Neural progenitor cell (in vitro differentiated cells): ENCODE results near the gene SCAI. TPM values are rescaled to one million over a fixed set of nuclear protein-coding genes. Genes with fewer than 3 reads are reported as not detected.

ENCODE experiments used
- DNase-seq: peaks from one replicate; pipeline ENCODE4 v3.0.0-alpha.2; 2016; ENCODE audit warnings: low spot score
- H2AFZ ChIP-seq: fragments of 200-600 bp; sonication (generic); replicated peaks from 2 replicates; pipeline ENCODE4 v1.6.1; 2016; ENCODE audit warnings: antibody characterized with exemption
- H3F3A ChIP-seq: fragments of 200-600 bp; sonication (generic); 2 replicates; pipeline ENCODE4 v1.6.1; 2016; ENCODE audit warnings: antibody characterized with exemption, low read depth
- H3K27ac ChIP-seq: fragments of 200-600 bp; sonication (generic); 2 replicates; pipeline ENCODE4 v1.5.1; 2016; ENCODE audit warnings: mild to moderate bottlenecking
- H3K27me3 ChIP-seq: fragments of 200-600 bp; sonication (generic); 2 replicates; pipeline ENCODE4 v1.6.1; 2016; ENCODE audit warnings: mild to moderate bottlenecking, moderate library complexity
- H3K36me3 ChIP-seq: fragments of 200-600 bp; sonication (generic); 2 replicates; pipeline ENCODE4 v1.5.1; 2016
- H3K4me1 ChIP-seq: fragments of 200-600 bp; sonication (generic); 2 replicates; pipeline ENCODE4 v1.6.1; 2016; ENCODE audit warnings: mixed run types
- H3K4me2 ChIP-seq: fragments of 200-600 bp; sonication (generic); 2 replicates; pipeline ENCODE4 v1.6.1; 2016
- H3K4me3 ChIP-seq: fragments of 200-600 bp; sonication (generic); 2 replicates; pipeline ENCODE4 v1.5.1; 2016
- H3K79me2 ChIP-seq: fragments of 200-600 bp; sonication (generic); 2 replicates; pipeline ENCODE4 v1.6.1; 2016; ENCODE audit warnings: low read depth
- H3K9ac ChIP-seq: fragments of 200-600 bp; sonication (generic); 2 replicates; pipeline ENCODE4 v1.6.1; 2016
- H3K9me3 ChIP-seq: fragments of 200-600 bp; sonication (generic); 2 replicates; pipeline ENCODE4 v1.5.1; 2016; ENCODE audit warnings: low read depth
- H4K20me1 ChIP-seq: fragments of 200-600 bp; sonication (generic); 2 replicates; pipeline ENCODE4 v1.6.1; 2016; ENCODE audit warnings: low read depth
- H3K27ac Mint-ChIP-seq: 3 replicates; pipeline ENCODE4 v1.8.0; 2021; ENCODE audit warnings: mixed read lengths
- H3K27me3 Mint-ChIP-seq: 2 replicates; pipeline ENCODE4 v1.8.0; 2022; ENCODE audit warnings: low read depth, mild to moderate bottlenecking, inconsistent platforms, moderate library complexity, mixed read lengths; ENCODE audit not compliant: insufficient read depth
- H3K36me3 Mint-ChIP-seq: 3 replicates; pipeline ENCODE4 v1.8.0; 2021; ENCODE audit warnings: mixed read lengths
- H3K4me1 Mint-ChIP-seq: 3 replicates; pipeline ENCODE4 v1.8.0; 2021; ENCODE audit warnings: mixed read lengths
- H3K4me3 Mint-ChIP-seq: 3 replicates; pipeline ENCODE4 v1.8.0; 2021; ENCODE audit warnings: mild to moderate bottlenecking, moderate library complexity, mixed read lengths
- H3K9me3 Mint-ChIP-seq: 3 replicates; pipeline ENCODE4 v1.8.0; 2020; ENCODE audit warnings: mixed read lengths
- EZH2 ChIP-seq: fragments of 200-600 bp; sonication (generic); IDR thresholded peaks from 2 replicates; pipeline ENCODE4 v1.6.1; 2017; ENCODE audit warnings: antibody characterized with exemption, mild to moderate bottlenecking, moderate library complexity
- EZH2phosphoT487 ChIP-seq: fragments of 200-600 bp; sonication (generic); IDR thresholded peaks from 2 replicates; pipeline ENCODE4 v1.6.1; 2017; ENCODE audit warnings: antibody characterized with exemption
- total RNA-seq: library from RNA; depleted of rRNA; stranded (reverse); fragments of >200 nt; gene quantifications from 2 replicates; pipeline ENCODE4 v1.2.3, GENCODE V29; 2015; ENCODE audit warnings: low replicate concordance
- TF ChIP-seq, protein P1 (sequence below): fragments of 200-600 bp; sonication (generic); IDR thresholded peaks from 2 replicates; pipeline ENCODE4 v1.5.1; 2017; ENCODE audit warnings: antibody characterized with exemption, mild to moderate bottlenecking

The SCAI gene
- total RNA-seq, 1 donor from 2014 or later, result 30.2 TPM

DNA sequence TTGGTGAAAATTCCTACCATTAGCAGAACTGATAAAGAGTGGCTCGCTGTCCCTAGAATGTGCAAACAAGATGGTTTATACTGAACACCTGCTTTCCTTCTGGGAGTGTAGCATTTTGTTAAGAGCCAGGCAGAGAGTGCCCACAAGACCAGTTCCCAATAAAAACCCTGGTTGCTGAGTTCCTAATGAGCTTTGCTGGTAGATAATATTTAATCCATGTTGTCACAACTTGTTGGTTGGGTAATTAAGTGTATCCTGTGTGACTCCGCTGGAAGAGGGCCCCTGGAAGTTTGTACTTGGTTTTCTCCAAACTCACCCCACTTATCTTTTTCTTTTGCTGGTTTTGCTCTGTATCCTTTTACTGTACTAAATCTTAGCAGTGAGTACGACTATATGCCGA, 162.9 kb downstream of the SCAI start:
- no peak overlapping the region for H3K9ac ChIP-seq
- H3K4me2 ChIP-seq, result no peak overlapping the region
- TF ChIP-seq, protein P1, sequence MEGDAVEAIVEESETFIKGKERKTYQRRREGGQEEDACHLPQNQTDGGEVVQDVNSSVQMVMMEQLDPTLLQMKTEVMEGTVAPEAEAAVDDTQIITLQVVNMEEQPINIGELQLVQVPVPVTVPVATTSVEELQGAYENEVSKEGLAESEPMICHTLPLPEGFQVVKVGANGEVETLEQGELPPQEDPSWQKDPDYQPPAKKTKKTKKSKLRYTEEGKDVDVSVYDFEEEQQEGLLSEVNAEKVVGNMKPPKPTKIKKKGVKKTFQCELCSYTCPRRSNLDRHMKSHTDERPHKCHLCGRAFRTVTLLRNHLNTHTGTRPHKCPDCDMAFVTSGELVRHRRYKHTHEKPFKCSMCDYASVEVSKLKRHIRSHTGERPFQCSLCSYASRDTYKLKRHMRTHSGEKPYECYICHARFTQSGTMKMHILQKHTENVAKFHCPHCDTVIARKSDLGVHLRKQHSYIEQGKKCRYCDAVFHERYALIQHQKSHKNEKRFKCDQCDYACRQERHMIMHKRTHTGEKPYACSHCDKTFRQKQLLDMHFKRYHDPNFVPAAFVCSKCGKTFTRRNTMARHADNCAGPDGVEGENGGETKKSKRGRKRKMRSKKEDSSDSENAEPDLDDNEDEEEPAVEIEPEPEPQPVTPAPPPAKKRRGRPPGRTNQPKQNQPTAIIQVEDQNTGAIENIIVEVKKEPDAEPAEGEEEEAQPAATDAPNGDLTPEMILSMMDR, result no peak
- TF ChIP-seq EZH2, result no peak
- no peak for TF ChIP-seq EZH2phosphoT487
- no peaks in the 10 kb centered on the region for H3K27me3 ChIP-seq
- no peaks in the 10 kb centered on the region for H3K9me3 Mint-ChIP-seq
- H3K4me3 Mint-ChIP-seq, result no peak overlapping the region
- H3K9me3 ChIP-seq, result no peaks in the 10 kb centered on the region
- no peak for DNase-seq
- H3K27ac Mint-ChIP-seq, result no peak overlapping the region
- H3K27ac ChIP-seq, result no peak overlapping the region
- H3K36me3 ChIP-seq, result no peaks in the 10 kb centered on the region
- no peak overlapping the region for H3K4me3 ChIP-seq
- no peaks in the 10 kb centered on the region for H3K4me1 Mint-ChIP-seq
- no peaks in the 10 kb centered on the region for H3K79me2 ChIP-seq
- H3K4me1 ChIP-seq, result no peaks in the 10 kb centered on the region
- H3F3A ChIP-seq, result peaks cover 7% of the 10 kb centered on the region
- H3K36me3 Mint-ChIP-seq, result peaks cover 1% of the 10 kb centered on the region
- H2AFZ ChIP-seq, result no peak overlapping the region
- no peaks in the 10 kb centered on the region for H3K27me3 Mint-ChIP-seq
- no peaks in the 10 kb centered on the region for H4K20me1 ChIP-seq

- no peaks in the 10 kb centered on the region for H3K4me1 ChIP-seq
- no peak overlapping the region for H2AFZ ChIP-seq
- H3K4me2 ChIP-seq, result no peak overlapping the region
- H3K27ac ChIP-seq, result no peak overlapping the region
- Mint-ChIP-seq H3K4me3 (no peak overlapping the region), H3K27ac (no peak overlapping the region), H3K27me3 (peaks cover 2% of the 10 kb centered on the region), H3K9me3 (no peaks in the 10 kb centered on the region), H3K4me1 (no peaks in the 10 kb centered on the region), H3K36me3 (peaks cover 8% of the 10 kb centered on the region)
- no peaks in the 10 kb centered on the region for H3K27me3 ChIP-seq
- no peaks in the 10 kb centered on the region for H3F3A ChIP-seq
- peaks cover 9% of the 10 kb centered on the region for H3K36me3 ChIP-seq
- no peaks in the 10 kb centered on the region for H3K79me2 ChIP-seq
- TF ChIP-seq EZH2phosphoT487 (no peak), EZH2 (no peak)
- TF ChIP-seq, protein P1, result no peak
- H4K20me1 ChIP-seq, result no peaks in the 10 kb centered on the region
- no peaks in the 10 kb centered on the region for H3K9me3 ChIP-seq
- no peak overlapping the region for H3K4me3 ChIP-seq
- no peak for DNase-seq
- H3K9ac ChIP-seq, result no peak overlapping the region
These were observed 168.2 kb downstream of the SCAI start for GRCh38 chr9:124975131-124975530.

GRCh38 chr9:124973807-124974206, 169.5 kb downstream of the SCAI start:
- Histone ChIP-seq H3K9ac (no peak overlapping the region), H3K36me3 (peaks cover 9% of the 10 kb centered on the region)

More at GRCh38 chr9:124973807-124974206, 169.5 kb downstream of the SCAI start:
- Histone ChIP-seq H3K9me3 (no peaks in the 10 kb centered on the region), H3F3A (no peaks in the 10 kb centered on the region), H2AFZ (no peak overlapping the region), H3K27ac (no peak overlapping the region), H3K4me1 (no peaks in the 10 kb centered on the region), H3K4me3 (no peak overlapping the region), H3K4me2 (no peak overlapping the region), H3K79me2 (no peaks in the 10 kb centered on the region), H3K27me3 (no peaks in the 10 kb centered on the region), H4K20me1 (no peaks in the 10 kb centered on the region)
- Mint-ChIP-seq H3K4me3 (no peak overlapping the region), H3K4me1 (no peaks in the 10 kb centered on the region), H3K27ac (no peak overlapping the region), H3K27me3 (peaks cover 2% of the 10 kb centered on the region), H3K36me3 (peaks cover 9% of the 10 kb centered on the region), H3K9me3 (no peaks in the 10 kb centered on the region)
- no peak for TF ChIP-seq EZH2phosphoT487
- TF ChIP-seq, protein P1, result no peak
- TF ChIP-seq EZH2, result no peak
- DNase-seq, result no peak
